ENCODE data around the gene METTL4.

The METTL4 gene

GRCh38 chr18:2587788-2588187 is 16.5 kb upstream of the METTL4 start:
- TF ChIP-seq BACH2 (CRISPR knock-in tag; IDR thresholded peaks at IDR 0.05; ENCODE audit: borderline replicate concordance) (no peak), TOX (CRISPR knock-in tag; IDR thresholded peaks at IDR 0.05; ENCODE audit: borderline replicate concordance) (no peak), PPARA (CRISPR knock-in tag; IDR thresholded peaks at IDR 0.05; ENCODE audit: borderline replicate concordance) (no peak)
- TF ChIP-seq, protein P1, sequence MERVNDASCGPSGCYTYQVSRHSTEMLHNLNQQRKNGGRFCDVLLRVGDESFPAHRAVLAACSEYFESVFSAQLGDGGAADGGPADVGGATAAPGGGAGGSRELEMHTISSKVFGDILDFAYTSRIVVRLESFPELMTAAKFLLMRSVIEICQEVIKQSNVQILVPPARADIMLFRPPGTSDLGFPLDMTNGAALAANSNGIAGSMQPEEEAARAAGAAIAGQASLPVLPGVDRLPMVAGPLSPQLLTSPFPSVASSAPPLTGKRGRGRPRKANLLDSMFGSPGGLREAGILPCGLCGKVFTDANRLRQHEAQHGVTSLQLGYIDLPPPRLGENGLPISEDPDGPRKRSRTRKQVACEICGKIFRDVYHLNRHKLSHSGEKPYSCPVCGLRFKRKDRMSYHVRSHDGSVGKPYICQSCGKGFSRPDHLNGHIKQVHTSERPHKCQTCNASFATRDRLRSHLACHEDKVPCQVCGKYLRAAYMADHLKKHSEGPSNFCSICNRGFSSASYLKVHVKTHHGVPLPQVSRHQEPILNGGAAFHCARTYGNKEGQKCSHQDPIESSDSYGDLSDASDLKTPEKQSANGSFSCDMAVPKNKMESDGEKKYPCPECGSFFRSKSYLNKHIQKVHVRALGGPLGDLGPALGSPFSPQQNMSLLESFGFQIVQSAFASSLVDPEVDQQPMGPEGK (CRISPR knock-in tag; IDR thresholded peaks at IDR 0.05; ENCODE audit: borderline replicate concordance): no peak
- ATAC-seq: no peak; the same call in 2 of the 3 replicates

DNA sequence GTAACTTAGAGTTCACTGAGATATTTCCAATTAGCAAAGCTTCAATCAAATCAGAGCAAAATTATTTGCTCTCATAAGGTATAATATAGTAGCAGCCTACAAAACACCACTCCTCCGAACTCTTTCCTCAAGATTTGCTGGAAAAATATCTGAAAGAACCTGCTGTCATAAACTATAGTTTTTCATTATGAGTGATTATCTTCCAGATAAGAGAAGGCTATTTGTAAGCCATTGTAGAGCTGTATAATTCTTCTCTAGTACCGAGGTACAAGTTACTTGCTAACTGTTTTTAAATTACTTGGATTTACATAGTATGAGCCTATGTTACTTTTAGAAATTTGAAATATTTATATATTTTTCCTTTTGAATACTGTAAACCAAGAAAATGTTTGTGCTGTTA is 2.1 kb upstream of the METTL4 start:
- ATAC-seq: no peak
- TF ChIP-seq, protein P2, sequence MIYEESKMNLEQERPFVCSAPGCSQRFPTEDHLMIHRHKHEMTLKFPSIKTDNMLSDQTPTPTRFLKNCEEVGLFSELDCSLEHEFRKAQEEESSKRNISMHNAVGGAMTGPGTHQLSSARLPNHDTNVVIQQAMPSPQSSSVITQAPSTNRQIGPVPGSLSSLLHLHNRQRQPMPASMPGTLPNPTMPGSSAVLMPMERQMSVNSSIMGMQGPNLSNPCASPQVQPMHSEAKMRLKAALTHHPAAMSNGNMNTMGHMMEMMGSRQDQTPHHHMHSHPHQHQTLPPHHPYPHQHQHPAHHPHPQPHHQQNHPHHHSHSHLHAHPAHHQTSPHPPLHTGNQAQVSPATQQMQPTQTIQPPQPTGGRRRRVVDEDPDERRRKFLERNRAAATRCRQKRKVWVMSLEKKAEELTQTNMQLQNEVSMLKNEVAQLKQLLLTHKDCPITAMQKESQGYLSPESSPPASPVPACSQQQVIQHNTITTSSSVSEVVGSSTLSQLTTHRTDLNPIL (CRISPR knock-in tag; IDR thresholded peaks at IDR 0.05; ENCODE audit: low read depth): no peak
- TF ChIP-seq, protein P1 (CRISPR knock-in tag; IDR thresholded peaks at IDR 0.05; ENCODE audit: borderline replicate concordance): no peak
- TF ChIP-seq, protein P3, sequence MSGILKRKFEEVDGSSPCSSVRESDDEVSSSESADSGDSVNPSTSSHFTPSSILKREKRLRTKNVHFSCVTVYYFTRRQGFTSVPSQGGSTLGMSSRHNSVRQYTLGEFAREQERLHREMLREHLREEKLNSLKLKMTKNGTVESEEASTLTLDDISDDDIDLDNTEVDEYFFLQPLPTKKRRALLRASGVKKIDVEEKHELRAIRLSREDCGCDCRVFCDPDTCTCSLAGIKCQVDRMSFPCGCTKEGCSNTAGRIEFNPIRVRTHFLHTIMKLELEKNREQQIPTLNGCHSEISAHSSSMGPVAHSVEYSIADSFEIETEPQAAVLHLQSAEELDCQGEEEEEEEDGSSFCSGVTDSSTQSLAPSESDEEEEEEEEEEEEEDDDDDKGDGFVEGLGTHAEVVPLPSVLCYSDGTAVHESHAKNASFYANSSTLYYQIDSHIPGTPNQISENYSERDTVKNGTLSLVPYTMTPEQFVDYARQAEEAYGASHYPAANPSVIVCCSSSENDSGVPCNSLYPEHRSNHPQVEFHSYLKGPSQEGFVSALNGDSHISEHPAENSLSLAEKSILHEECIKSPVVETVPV (CRISPR knock-in tag; IDR thresholded peaks at IDR 0.05): no peak

DNA sequence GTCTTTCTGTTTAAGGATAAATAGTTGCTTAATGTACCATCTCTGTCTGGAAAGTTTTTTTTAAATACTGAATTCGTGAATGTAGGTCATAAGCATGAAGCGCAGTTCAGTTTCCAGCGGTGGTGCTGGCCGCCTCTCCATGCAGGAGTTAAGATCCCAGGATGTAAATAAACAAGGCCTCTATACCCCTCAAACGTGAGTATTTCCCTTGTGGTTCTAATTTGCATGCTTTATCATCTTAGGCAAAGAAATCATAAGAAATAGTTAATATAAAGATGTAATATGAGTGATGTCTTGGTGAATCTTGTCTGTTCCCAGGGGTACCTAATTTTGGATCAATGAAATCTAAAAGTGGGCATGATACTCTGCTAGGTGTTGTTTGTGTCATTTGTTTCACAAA is 1.6 kb upstream of the METTL4 start:
- no peak for ATAC-seq

DNA sequence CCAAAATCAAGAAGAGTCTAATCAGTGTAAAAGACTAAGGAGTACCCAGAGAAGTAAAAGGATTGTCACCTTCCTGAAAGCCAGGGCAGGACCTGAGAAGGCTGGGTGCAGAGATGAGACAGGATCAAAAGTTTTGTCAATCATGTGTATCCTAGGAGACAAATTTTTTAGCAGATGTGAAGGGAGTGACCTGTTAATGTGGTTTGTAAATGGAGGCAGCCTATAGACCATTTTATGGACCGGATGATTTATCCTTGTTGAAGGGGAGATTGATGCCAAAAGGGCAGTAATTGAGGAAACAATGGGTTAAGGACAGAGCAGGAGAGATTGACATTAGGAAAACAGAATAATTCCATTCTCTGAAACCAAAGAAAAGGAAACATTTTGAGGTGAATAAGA is 865 bp upstream of the METTL4 start:
- no peak for ATAC-seq
- no peak for TF ChIP-seq ESRRG (CRISPR knock-in tag; IDR thresholded peaks at IDR 0.05)

More for the DNA sequence above, 1.6 kb upstream of the METTL4 start:
- TF ChIP-seq ZFP30 (CRISPR knock-in tag; IDR thresholded peaks at IDR 0.05): no peak
- TF ChIP-seq, protein P1 (CRISPR knock-in tag; IDR thresholded peaks at IDR 0.05; ENCODE audit: borderline replicate concordance): no peak
- TF ChIP-seq, protein P2 (CRISPR knock-in tag; IDR thresholded peaks at IDR 0.05; ENCODE audit: low read depth): no peak
- TF ChIP-seq ZNF565 (CRISPR knock-in tag; conservative IDR thresholded peaks at IDR 0.05; ENCODE audit: low read depth): no peak
- no peak for TF ChIP-seq SNAI2 (CRISPR knock-in tag; IDR thresholded peaks at IDR 0.05)
- TF ChIP-seq ZNF70 (CRISPR knock-in tag; IDR thresholded peaks at IDR 0.05): no peak
- TF ChIP-seq TCF4 (CRISPR knock-in tag; IDR thresholded peaks at IDR 0.05; ENCODE audit: borderline replicate concordance): no peak
- no peak for TF ChIP-seq ARNTL (CRISPR knock-in tag; IDR thresholded peaks at IDR 0.05; ENCODE audit: borderline replicate concordance, low read depth)
- no peak for TF ChIP-seq ESRRG (CRISPR knock-in tag; IDR thresholded peaks at IDR 0.05)
- TF ChIP-seq TOX (CRISPR knock-in tag; IDR thresholded peaks at IDR 0.05; ENCODE audit: borderline replicate concordance): no peak
- TF ChIP-seq BACH2 (CRISPR knock-in tag; IDR thresholded peaks at IDR 0.05; ENCODE audit: borderline replicate concordance): no peak
- TF ChIP-seq ISL1 (CRISPR knock-in tag; IDR thresholded peaks at IDR 0.05): no peak
- no peak for TF ChIP-seq OSR1 (CRISPR knock-in tag; IDR thresholded peaks at IDR 0.05)
- TF ChIP-seq PPARA (CRISPR knock-in tag; IDR thresholded peaks at IDR 0.05; ENCODE audit: borderline replicate concordance): no peak
- TF ChIP-seq CSDC2 (CRISPR knock-in tag; IDR thresholded peaks at IDR 0.05): no peak
- no peak for TF ChIP-seq ZFP3 (CRISPR knock-in tag; IDR thresholded peaks at IDR 0.05)
